Natural killer cell (primary cell): ENCODE measurements around the gene PEX14. TPM values are rescaled to one million over a fixed set of nuclear protein-coding genes. Genes with fewer than 3 reads are reported as not detected.

Experiments
- ATAC-seq, 3 donors: fragments of 150-1000 bp in 2 of 3; fragments of 200-7000 bp in 1 of 3; cut with Tn5 transposase; 1 replicate in 1 of 3; 2 replicates in 2 of 3; pipeline ENCODE4 v1.10.0; 2021; ENCODE audit warnings: mild to moderate bottlenecking in 2 of 3, moderate library complexity in 2 of 3
- DNase-seq, 2 donors: peaks; one replicate each; pipeline versions ENCODE4 v3.0.0 to v3.0.0-alpha.2; 2013 to 2021; ENCODE audit warnings: mixed read lengths in 1 of 2
- H3K27ac ChIP-seq: one replicate; pipeline ENCODE4 v1.5.1; 2013; ENCODE audit warnings: mild to moderate bottlenecking, low read length
- H3K27me3 ChIP-seq: one replicate; pipeline ENCODE4 v1.6.1; 2013; ENCODE audit warnings: low read length; ENCODE audit not compliant: control insufficient read depth, insufficient read depth
- H3K36me3 ChIP-seq: one replicate; pipeline ENCODE4 v1.6.1; 2013; ENCODE audit warnings: low read length; ENCODE audit not compliant: control insufficient read depth, insufficient read depth
- H3K4me1 ChIP-seq: one replicate; pipeline ENCODE4 v1.6.1; 2013; ENCODE audit warnings: low read length; ENCODE audit not compliant: control insufficient read depth, insufficient read depth
- H3K4me3 ChIP-seq: one replicate; pipeline ENCODE4 v1.5.1; 2013; ENCODE audit warnings: low read length
- H3K9me3 ChIP-seq: one replicate; pipeline ENCODE4 v1.6.1; 2013; ENCODE audit warnings: low read length; ENCODE audit not compliant: control insufficient read depth, insufficient read depth
- H3K27ac Mint-ChIP-seq, 2 donors: one replicate each; pipeline ENCODE4 v1.8.0; 2022; ENCODE audit warnings: mild to moderate bottlenecking in 2 of 2, mixed read lengths in 2 of 2, moderate library complexity in 1 of 2
- H3K27me3 Mint-ChIP-seq, 2 donors: one replicate each; pipeline ENCODE4 v1.8.0; 2022; ENCODE audit warnings: low read depth in 2 of 2, mixed read lengths in 2 of 2
- H3K36me3 Mint-ChIP-seq: one replicate; pipeline ENCODE4 v1.8.0; 2022; ENCODE audit warnings: mixed read lengths
- H3K4me1 Mint-ChIP-seq, 2 donors: one replicate each; pipeline ENCODE4 v1.8.0; 2022; ENCODE audit warnings: mixed read lengths in 2 of 2
- H3K4me3 Mint-ChIP-seq: one replicate; pipeline ENCODE4 v1.8.0; 2022; ENCODE audit warnings: mild to moderate bottlenecking, moderate library complexity, mixed read lengths
- H3K9me3 Mint-ChIP-seq, 2 donors: one replicate each; pipeline ENCODE4 v1.8.0; 2022; ENCODE audit warnings: mixed read lengths in 2 of 2
- WGBS: methylation state at CpG from one replicate; pipeline ENCODE4 v1.1.7; 2013; ENCODE audit warnings: missing lambda C conversion rate; ENCODE audit not compliant: insufficient coverage; 5-methylcytosine and 5-hydroxymethylcytosine counted together
- intact Hi-C: fragments of 100-400 bp; cut with micrococcal nuclease; formaldehyde crosslinking; loops from one replicate; pipeline ENCODE4 v1.14.2; 2022
- total RNA-seq, 4 donors: library from RNA; stranded (reverse); fragments of 120-200 nt in 1 of 4; gene quantifications; one replicate each; pipeline versions ENCODE4 v1.2.3 to v1.2.4, GENCODE V29; 2013 to 2022
- TF ChIP-seq, protein P1 (sequence below): fragments of 200-600 bp; IDR thresholded peaks from one replicate; pipeline ENCODE4 v1.8.0; 2022; ENCODE audit warnings: antibody characterized with exemption

The PEX14 gene
- total RNA-seq, 3 donors from 2014 or later (not counting 1 experiment from before 2014, with no cell fraction given), result 21.4 to 27.3 (median 24.1) TPM

DNA sequence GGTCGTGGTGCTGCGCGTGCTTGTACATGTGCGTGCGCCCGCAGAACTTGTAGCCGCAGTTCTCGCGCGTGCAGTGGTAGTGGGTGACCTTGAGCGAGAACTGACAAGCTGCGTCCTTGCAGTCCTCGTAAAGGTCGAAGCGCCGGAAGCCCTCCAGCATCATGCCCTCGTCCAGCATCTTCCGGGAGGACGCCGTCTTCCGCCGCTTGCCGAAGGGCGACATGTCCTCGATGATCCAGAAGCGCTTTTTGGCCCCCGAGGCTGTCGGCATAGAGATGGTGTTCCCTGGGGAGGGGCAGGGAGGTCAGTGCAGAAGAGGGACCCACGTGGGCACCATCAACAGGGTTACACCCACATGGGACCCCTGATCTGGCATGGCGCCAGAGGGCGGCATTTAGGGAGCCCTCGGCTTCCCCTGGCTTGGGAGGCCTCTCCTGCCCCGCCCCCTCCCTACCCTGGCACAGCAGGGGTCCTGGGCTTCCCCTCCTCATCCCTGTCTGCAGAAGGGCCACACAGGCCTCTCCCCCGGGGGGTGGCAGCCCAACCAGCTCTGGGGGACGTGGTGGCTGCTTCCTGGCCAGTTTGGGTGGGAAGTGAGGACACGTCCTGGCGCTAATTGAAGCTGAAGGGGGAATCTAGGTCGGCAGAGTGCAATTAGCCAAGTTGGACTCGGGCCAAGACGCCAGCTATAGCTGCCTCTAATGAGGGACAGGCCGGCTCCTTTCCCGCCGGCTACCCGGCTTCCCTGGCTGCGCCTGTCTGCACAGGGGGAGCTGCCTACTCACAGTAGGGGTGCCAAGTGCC lies 165.2 kb downstream of the PEX14 start:
- ATAC-seq (no peak), DNase-seq (no peak)
- H3K27me3 Mint-ChIP-seq, result no peaks in the 10 kb centered on the region
- Histone ChIP-seq H3K27me3 (no peaks in the 10 kb centered on the region), H3K4me3 (no peak overlapping the region), H3K9me3 (no peaks in the 10 kb centered on the region), H3K4me1 (peaks cover 6% of the 10 kb centered on the region), H3K27ac (no peak overlapping the region), H3K36me3 (no peaks in the 10 kb centered on the region)
- no peak overlapping the region for H3K4me3 Mint-ChIP-seq
- WGBS, result 94% methylated on average over 45 of the region's 45 CpGs
- H3K27ac Mint-ChIP-seq, result no peak overlapping the region
- H3K4me1 Mint-ChIP-seq, result peaks cover 0 to 5% of the 10 kb centered on the region in 2 donors
- no peaks in the 10 kb centered on the region for H3K9me3 Mint-ChIP-seq
- no peaks in the 10 kb centered on the region for H3K36me3 Mint-ChIP-seq
- intact Hi-C loops, result no loop called here
- TF ChIP-seq, protein P1, sequence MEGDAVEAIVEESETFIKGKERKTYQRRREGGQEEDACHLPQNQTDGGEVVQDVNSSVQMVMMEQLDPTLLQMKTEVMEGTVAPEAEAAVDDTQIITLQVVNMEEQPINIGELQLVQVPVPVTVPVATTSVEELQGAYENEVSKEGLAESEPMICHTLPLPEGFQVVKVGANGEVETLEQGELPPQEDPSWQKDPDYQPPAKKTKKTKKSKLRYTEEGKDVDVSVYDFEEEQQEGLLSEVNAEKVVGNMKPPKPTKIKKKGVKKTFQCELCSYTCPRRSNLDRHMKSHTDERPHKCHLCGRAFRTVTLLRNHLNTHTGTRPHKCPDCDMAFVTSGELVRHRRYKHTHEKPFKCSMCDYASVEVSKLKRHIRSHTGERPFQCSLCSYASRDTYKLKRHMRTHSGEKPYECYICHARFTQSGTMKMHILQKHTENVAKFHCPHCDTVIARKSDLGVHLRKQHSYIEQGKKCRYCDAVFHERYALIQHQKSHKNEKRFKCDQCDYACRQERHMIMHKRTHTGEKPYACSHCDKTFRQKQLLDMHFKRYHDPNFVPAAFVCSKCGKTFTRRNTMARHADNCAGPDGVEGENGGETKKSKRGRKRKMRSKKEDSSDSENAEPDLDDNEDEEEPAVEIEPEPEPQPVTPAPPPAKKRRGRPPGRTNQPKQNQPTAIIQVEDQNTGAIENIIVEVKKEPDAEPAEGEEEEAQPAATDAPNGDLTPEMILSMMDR, result no peak

- Histone ChIP-seq H3K9me3 (no peaks in the 10 kb centered on the region), H3K27me3 (no peaks in the 10 kb centered on the region), H3K36me3 (peaks cover 3% of the 10 kb centered on the region), H3K27ac (no peak overlapping the region), H3K4me1 (peaks cover 6% of the 10 kb centered on the region), H3K4me3 (no peak overlapping the region)
- H3K4me1 Mint-ChIP-seq, result peaks cover 0 to 5% of the 10 kb centered on the region in 2 donors
- DNase-seq, result no peak
- 95% methylated on average over 16 of the region's 16 CpGs for WGBS
- H3K27ac Mint-ChIP-seq, result no peak overlapping the region
- no peaks in the 10 kb centered on the region for H3K27me3 Mint-ChIP-seq
- H3K36me3 Mint-ChIP-seq, result no peaks in the 10 kb centered on the region
- ATAC-seq, result no peak
- TF ChIP-seq, protein P1, result no peak
- H3K9me3 Mint-ChIP-seq, result no peaks in the 10 kb centered on the region
- intact Hi-C loops, result no loop called here
- no peak overlapping the region for H3K4me3 Mint-ChIP-seq
These were observed 166.2 kb downstream of the PEX14 start for GRCh38 chr1:10640843-10641553.

DNA sequence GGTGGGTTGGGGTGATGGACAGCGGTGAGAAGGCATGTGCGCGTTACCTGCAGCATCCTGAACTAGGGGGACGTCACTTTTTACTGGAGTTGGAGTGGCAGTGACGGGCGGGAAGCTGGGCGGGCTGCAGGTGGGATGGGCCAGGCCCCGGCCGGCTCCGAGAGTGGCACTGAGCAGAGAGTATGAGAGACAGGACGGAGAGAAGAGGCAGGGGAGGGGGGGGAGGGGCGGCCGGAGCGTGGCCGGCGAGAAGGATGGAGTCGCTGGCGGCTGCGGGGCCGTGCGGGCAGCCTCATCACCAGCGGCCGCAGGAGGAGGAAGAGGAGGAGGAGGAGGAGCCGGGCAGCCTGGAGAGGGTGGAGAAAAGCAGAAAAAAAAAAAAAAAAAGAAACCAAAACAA lies 167.2 kb downstream of the PEX14 start:
- Mint-ChIP-seq H3K4me3 (no peak overlapping the region), H3K27me3 (no peaks in the 10 kb centered on the region), H3K27ac (no peak overlapping the region), H3K36me3 (no peaks in the 10 kb centered on the region), H3K4me1 (peaks cover 0 to 5% of the 10 kb centered on the region in 2 donors), H3K9me3 (no peaks in the 10 kb centered on the region)
- Histone ChIP-seq H3K4me3 (no peak overlapping the region), H3K4me1 (peaks cover 6% of the 10 kb centered on the region), H3K9me3 (no peaks in the 10 kb centered on the region), H3K27me3 (no peaks in the 10 kb centered on the region), H3K36me3 (peaks cover 3% of the 10 kb centered on the region), H3K27ac (no peak overlapping the region)
- no peak for DNase-seq
- intact Hi-C loops, result no loop called here
- no peak for ATAC-seq
- 96% methylated on average over 21 of the region's 24 CpGs for WGBS
- TF ChIP-seq, protein P1, result no peak
